ENCODE data around the gene RIPK4. TPM values are rescaled to one million over a fixed set of nuclear protein-coding genes. Genes with fewer than 3 reads are reported as not detected.
"Not testable (repeated sequence)": the region's sequence is repeated elsewhere in the genome, so short reads cannot be mapped to it uniquely, and the experiment has no call there.

RIPK4 gene
- total RNA-seq, 1 experiment from 2014 or later = 0.76 TPM

DNA sequence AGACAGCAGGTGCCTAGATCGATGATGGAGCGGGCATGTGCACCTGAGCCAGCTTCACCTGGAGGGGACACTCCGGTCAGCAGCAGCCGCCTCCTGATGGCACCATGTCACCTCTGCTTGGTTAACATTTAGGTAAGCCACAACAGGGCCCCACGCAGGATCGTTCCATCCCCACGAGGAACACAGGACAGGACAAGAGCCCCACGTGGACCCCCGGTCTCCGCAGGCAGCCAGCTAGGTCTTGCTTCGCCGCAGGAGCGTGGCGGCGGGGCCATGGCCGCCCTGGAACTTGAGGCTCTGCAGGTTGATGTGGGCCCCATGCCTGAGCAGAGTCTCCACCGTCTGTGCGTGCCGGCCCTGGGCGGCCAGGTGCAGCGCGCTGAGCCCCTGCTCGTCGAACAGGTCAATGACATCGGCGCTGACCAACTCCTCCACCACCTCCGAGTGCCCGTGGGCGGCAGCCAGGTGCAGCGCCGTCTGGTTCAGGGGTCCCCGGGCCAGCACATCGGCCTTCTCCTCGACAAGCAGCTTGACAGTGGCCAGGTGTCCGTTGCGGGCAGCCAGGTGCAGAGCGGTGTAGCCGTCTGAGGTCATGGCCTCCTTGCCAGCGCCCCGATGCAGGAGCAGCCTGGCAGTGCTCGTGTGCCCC is 26.1 kb downstream of the RIPK4 start:
- Histone ChIP-seq H3K27me3 (no peaks in the 10 kb centered on the region), H3K9me3 (peaks cover 20% of the 10 kb centered on the region), H3K4me3 (no peak overlapping the region), H3K36me3 (no peaks in the 10 kb centered on the region)
- DNase-seq = no peak

DNA sequence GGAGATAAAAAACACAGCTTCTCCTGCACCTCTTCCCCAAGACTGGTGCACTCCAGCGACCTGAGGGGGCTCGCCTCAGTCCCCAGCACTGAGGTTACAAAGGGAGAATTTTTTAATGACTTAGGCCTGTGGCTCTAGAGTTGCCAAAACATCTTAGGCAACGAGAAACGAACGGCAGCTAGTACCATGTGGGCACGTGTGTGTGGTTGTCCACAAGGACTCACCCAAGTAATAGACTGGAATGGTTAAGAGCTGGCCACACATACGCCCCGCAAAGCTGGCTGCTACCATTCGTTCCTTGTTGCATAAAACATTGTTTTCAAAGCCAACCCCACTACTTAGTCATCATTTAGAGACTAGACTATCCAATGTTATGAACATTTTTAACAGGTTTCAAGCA is 26.9 kb downstream of the RIPK4 start:
- H3K4me3 ChIP-seq = no peak overlapping the region
- no peaks in the 10 kb centered on the region for H3K36me3 ChIP-seq
- peaks cover 20% of the 10 kb centered on the region for H3K9me3 ChIP-seq
- H3K27me3 ChIP-seq = no peaks in the 10 kb centered on the region
- no peak for DNase-seq

DNA sequence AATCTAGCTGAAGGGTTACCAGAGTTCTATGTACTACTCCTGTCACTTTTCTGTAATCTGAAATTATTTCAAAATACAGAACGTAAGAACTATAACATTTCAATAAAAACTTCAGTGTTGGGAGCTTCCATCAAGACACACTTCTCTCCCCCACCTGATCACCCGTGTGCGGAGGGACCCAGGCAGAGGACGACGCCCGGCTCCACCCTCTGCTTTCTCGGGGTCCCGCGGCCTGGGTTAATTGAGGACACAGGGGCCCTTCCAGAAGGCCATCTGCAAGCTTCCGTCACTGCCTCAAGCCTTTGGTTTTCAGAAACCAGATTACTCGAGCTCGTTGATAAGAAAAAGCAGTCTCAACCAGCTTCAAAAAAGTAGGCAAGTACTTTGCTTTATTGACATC is 27.8 kb downstream of the RIPK4 start:
- Histone ChIP-seq H3K36me3 (no peaks in the 10 kb centered on the region), H3K27me3 (no peaks in the 10 kb centered on the region), H3K4me3 (no peak overlapping the region), H3K9me3 (peaks cover 20% of the 10 kb centered on the region)
- DNase-seq = no peak

GRCh38 chr21:41737651-41738324 is 29.1 kb downstream of the RIPK4 start:
- H3K27me3 ChIP-seq = no peaks in the 10 kb centered on the region
- H3K36me3 ChIP-seq = no peaks in the 10 kb centered on the region
- DNase-seq = no peak
- H3K4me3 ChIP-seq = no peak overlapping the region
- H3K9me3 ChIP-seq = peaks cover 20% of the 10 kb centered on the region

GRCh38 chr21:41736423-41736822 is 30.4 kb downstream of the RIPK4 start:
- H3K36me3 ChIP-seq = no peaks in the 10 kb centered on the region
- DNase-seq = no peak
- H3K4me3 ChIP-seq = no peak overlapping the region
- H3K27me3 ChIP-seq = no peaks in the 10 kb centered on the region
- peaks cover 20% of the 10 kb centered on the region for H3K9me3 ChIP-seq

DNA sequence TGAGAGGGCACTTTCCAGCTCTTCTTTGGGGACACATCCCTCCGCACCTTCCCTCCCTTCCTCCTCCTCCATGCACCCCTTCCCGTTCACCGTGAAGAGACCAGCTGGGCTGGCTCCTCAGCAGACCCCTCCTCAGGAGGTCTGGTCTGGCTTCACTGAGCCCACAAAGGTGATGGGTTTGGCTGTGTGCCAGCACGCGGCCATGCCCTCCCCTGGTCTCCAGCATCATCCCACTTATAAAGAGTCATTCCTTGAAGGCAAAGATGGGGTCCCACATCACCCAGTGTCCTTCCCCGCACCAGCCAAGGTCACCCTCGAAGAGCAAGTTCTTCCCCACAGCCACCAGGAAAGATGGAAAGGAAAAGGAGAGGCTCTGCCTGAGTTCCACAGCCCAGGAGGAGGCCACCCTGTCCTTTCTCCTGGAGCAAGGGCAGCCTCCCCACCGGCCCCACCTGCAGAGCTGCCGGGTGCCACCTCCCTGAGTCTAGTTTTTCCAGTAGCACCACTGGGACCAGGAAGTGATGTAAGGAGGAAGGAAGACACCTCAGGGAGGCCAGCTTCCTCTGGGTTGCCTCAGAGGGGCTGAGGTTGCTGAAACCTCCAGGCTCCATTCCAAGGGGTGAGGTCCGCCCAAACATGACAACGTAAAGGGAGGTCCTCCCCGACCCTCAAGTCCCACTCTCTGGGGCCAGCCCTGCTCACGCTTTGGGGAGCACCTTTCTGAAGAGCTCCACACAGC is 32.7 kb downstream of the RIPK4 start:
- Histone ChIP-seq H3K27me3 (no peaks in the 10 kb centered on the region), H3K36me3 (no peaks in the 10 kb centered on the region), H3K4me3 (no peak overlapping the region), H3K9me3 (peaks cover 17% of the 10 kb centered on the region)
- no peak for DNase-seq

GRCh38 chr21:41731081-41731480 is 35.8 kb downstream of the RIPK4 start:
- Histone ChIP-seq H3K27me3 (no peaks in the 10 kb centered on the region), H3K9me3 (no peaks in the 10 kb centered on the region), H3K36me3 (no peaks in the 10 kb centered on the region), H3K4me3 (no peak overlapping the region)
- DNase-seq = no peak

DNA sequence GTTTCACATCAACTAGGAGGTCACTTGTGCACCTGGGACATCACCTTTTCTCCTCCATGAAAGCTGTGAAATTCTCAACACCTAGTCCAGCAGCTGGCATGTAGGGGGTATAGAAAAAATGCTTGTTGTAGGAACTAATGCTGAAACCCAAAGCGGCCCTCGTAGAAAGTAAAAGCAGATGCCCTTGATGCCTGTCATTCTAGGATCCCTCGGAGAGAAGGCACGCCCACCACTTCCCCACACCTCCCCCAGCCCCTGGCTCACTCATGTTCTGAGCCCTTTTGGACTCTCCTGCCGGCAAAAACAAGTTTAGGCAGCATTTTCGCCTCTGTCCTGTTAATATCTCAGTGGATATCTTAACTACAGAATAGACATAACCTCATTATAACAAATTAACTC is 36.5 kb downstream of the RIPK4 start:
- Histone ChIP-seq H3K4me3 (no peak overlapping the region), H3K27me3 (no peaks in the 10 kb centered on the region), H3K36me3 (no peaks in the 10 kb centered on the region), H3K9me3 (no peaks in the 10 kb centered on the region)
- DNase-seq = no peak

GRCh38 chr21:41729701-41730366 is 37.0 kb downstream of the RIPK4 start:
- no peak for DNase-seq
- Histone ChIP-seq H3K36me3 (no peaks in the 10 kb centered on the region), H3K9me3 (no peaks in the 10 kb centered on the region)

GRCh38 chr21:41727784-41728763 is 38.8 kb downstream of the RIPK4 start:
- DNase-seq = no peak
- H3K36me3 ChIP-seq = no peaks in the 10 kb centered on the region

More at GRCh38 chr21:41729701-41730366, 37.0 kb downstream of the RIPK4 start:
- H3K4me3 ChIP-seq = no peak overlapping the region
- no peaks in the 10 kb centered on the region for H3K27me3 ChIP-seq

GRCh38 chr21:41726970-41727783 is 39.7 kb downstream of the RIPK4 start:
- Histone ChIP-seq H3K36me3 (no peaks in the 10 kb centered on the region), H3K27me3 (no peaks in the 10 kb centered on the region), H3K9me3 (no peaks in the 10 kb centered on the region), H3K4me3 (no peak overlapping the region)
- DNase-seq = peak; percentile 88

More at GRCh38 chr21:41727784-41728763, 38.8 kb downstream of the RIPK4 start:
- Histone ChIP-seq H3K9me3 (no peaks in the 10 kb centered on the region), H3K27me3 (no peaks in the 10 kb centered on the region), H3K4me3 (no peak overlapping the region)

GRCh38 chr21:41726630-41726969 is 40.3 kb downstream of the RIPK4 start:
- no peaks in the 10 kb centered on the region for H3K36me3 ChIP-seq
- H3K27me3 ChIP-seq = no peaks in the 10 kb centered on the region
- DNase-seq = no peak
- H3K9me3 ChIP-seq = no peaks in the 10 kb centered on the region
- H3K4me3 ChIP-seq = no peak overlapping the region

- H3K4me3 ChIP-seq = no peak overlapping the region
- no peak for DNase-seq
- H3K9me3 ChIP-seq = no peaks in the 10 kb centered on the region
- H3K36me3 ChIP-seq = no peaks in the 10 kb centered on the region
- H3K27me3 ChIP-seq = no peaks in the 10 kb centered on the region
Measured at GRCh38 chr21:41726058-41726558, 40.7 kb downstream of the RIPK4 start.

DNA sequence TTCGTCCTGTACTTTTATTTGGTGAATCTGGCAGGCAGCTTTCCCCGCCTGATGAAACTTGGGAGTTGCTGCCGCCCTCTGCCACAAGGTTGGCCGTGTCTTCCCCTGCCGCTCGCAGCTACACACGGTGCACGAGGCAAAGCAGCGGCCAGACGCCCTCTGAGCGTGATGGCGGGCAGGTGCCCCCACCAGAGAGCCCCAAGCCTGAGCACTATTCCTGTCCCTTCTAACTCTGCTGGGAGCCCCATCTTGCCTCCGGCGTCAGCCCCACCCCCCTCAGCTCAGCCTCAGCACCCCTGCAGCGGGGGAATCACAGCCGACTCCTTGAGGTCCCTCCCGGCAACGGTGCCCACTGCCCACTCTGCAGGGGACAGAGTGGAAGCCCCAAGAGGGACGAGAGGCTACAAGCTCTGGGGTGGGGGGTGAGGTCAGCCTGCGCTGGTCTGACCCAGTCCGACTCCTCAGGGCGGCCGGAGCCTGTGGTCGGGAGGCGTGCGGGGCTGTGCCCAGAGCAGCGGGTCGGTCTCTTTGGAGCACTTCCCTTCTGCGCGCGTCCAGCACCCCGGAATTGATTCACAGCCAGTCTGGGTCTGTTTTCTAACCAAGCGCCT is 41.3 kb downstream of the RIPK4 start:
- Histone ChIP-seq H3K9me3 (no peaks in the 10 kb centered on the region), H3K27me3 (no peaks in the 10 kb centered on the region), H3K4me3 (no peak overlapping the region), H3K36me3 (no peaks in the 10 kb centered on the region)
- no peak for DNase-seq

DNA sequence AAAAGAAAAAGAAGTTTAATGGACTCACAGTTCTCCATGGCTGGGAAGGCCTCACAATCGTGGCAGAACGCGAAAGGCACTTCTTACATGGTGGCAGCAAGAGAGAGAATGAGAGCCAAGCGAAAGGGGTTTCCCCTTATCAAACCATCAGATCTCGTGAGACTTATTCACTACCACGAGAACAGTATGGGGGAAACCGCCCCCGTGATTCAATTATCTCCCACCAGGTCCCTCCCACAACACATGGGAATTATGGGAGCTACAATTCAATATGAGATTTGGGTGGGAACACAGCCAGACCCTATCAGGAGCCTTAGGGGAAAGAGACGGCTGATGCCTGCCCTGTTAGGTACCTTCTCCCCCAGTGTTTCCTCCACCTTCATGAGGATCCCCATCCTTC is 43.0 kb downstream of the RIPK4 start:
- not testable (repeated sequence) for H3K9me3 ChIP-seq, DNase-seq, H3K4me3 ChIP-seq, H3K36me3 ChIP-seq, H3K27me3 ChIP-seq

All from MG63 (cell line).